ENCODE measurements around the gene AKNA. TPM values are rescaled to one million over a fixed set of nuclear protein-coding genes. Genes with fewer than 3 reads are reported as not detected.
A peak's percentile ranks its signal among the peaks of the same experiment; 100 is the strongest.

Gene AKNA
- total RNA-seq, 1 donor from 2014 or later, result 7.1 TPM

- peak; percentile 34 for ATAC-seq
- intact Hi-C loops (cut with DNase I), result no loop called here
- peak; percentile 90 for DNase-seq (ENCODE audit: missing footprints)
These were observed 2.2 kb downstream of the AKNA start for GRCh38 chr9:114385397-114386181.

GRCh38 chr9:114384836-114385396 lies 2.9 kb downstream of the AKNA start:
- intact Hi-C loops (cut with DNase I), result no loop called here
- ATAC-seq, result no peak
- DNase-seq (ENCODE audit: missing footprints), result no peak

GRCh38 chr9:114384341-114384740 lies 3.4 kb downstream of the AKNA start:
- no peak for DNase-seq (ENCODE audit: missing footprints)
- intact Hi-C loops (cut with DNase I), result no loop called here
- ATAC-seq, result no peak

GRCh38 chr9:114383521-114384231 lies 4.1 kb downstream of the AKNA start:
- ATAC-seq, result peak; percentile 68
- DNase-seq (ENCODE audit: missing footprints), result no peak
- intact Hi-C loops (cut with DNase I), result no loop called here

GRCh38 chr9:114382699-114383520 lies 4.9 kb downstream of the AKNA start:
- intact Hi-C loops (cut with DNase I), result no loop called here
- no peak for DNase-seq (ENCODE audit: missing footprints)
- ATAC-seq, result no peak

GRCh38 chr9:114378883-114379282 lies 8.9 kb downstream of the AKNA start:
- ATAC-seq, result no peak
- no peak for DNase-seq (ENCODE audit: missing footprints)
- intact Hi-C loops (cut with DNase I), result no loop called here

GRCh38 chr9:114378016-114378415 lies 9.8 kb downstream of the AKNA start:
- ATAC-seq (no peak), DNase-seq (ENCODE audit: missing footprints) (no peak)
- intact Hi-C loops (cut with DNase I), result no loop called here

- intact Hi-C loops (cut with DNase I), result no loop called here
- ATAC-seq (no peak), DNase-seq (ENCODE audit: missing footprints) (no peak)
These were observed 11.0 kb downstream of the AKNA start for GRCh38 chr9:114376586-114377445.

- intact Hi-C loops (cut with DNase I), result no loop called here
- DNase-seq (ENCODE audit: missing footprints), result no peak
- no peak for ATAC-seq
These were observed 12.2 kb downstream of the AKNA start for GRCh38 chr9:114375386-114376175.

- DNase-seq (ENCODE audit: missing footprints) (no peak), ATAC-seq (no peak)
- intact Hi-C loops (cut with DNase I), result no loop called here
These were observed 12.8 kb downstream of the AKNA start for GRCh38 chr9:114374936-114375335.

GRCh38 chr9:114373960-114374730 lies 13.6 kb downstream of the AKNA start:
- intact Hi-C loops (cut with DNase I), result no loop called here
- ATAC-seq (no peak), DNase-seq (ENCODE audit: missing footprints) (no peak)

GRCh38 chr9:114372921-114373448 lies 14.8 kb downstream of the AKNA start:
- ATAC-seq (peak; percentile 59), DNase-seq (ENCODE audit: missing footprints) (peak; percentile 91)
- intact Hi-C loops (cut with DNase I), result no loop called here

- intact Hi-C loops (cut with DNase I), result no loop called here
- peak; percentile 55 for ATAC-seq
- DNase-seq (ENCODE audit: missing footprints), result no peak
These were observed 15.5 kb downstream of the AKNA start for GRCh38 chr9:114371973-114372917.

- ATAC-seq (no peak), DNase-seq (ENCODE audit: missing footprints) (no peak)
- intact Hi-C loops (cut with DNase I), result no loop called here
These were observed 16.3 kb downstream of the AKNA start for GRCh38 chr9:114371343-114371944.

- DNase-seq (ENCODE audit: missing footprints) (no peak), ATAC-seq (no peak)
- intact Hi-C loops (cut with DNase I), result no loop called here
These were observed 16.8 kb downstream of the AKNA start for GRCh38 chr9:114370968-114371320.

All from Right ventricle myocardium inferior (tissue), 1 donor.